DMS53 treated with DMSO at 0.1 percent for 48 hours (cell line): ENCODE data around the gene OCRL.
A peak's percentile ranks its signal among the peaks of the same experiment; 100 is the strongest.
"Not testable (repeated sequence)": the region's sequence is repeated elsewhere in the genome, so short reads cannot be mapped to it uniquely, and the experiment has no call there.

Experiments
- DNase-seq: peaks from one replicate; lab custom pipeline; 2025; ENCODE audit not compliant: unreplicated experiment; lab: John Stamatoyannopoulos, UW

Gene OCRL

DNA sequence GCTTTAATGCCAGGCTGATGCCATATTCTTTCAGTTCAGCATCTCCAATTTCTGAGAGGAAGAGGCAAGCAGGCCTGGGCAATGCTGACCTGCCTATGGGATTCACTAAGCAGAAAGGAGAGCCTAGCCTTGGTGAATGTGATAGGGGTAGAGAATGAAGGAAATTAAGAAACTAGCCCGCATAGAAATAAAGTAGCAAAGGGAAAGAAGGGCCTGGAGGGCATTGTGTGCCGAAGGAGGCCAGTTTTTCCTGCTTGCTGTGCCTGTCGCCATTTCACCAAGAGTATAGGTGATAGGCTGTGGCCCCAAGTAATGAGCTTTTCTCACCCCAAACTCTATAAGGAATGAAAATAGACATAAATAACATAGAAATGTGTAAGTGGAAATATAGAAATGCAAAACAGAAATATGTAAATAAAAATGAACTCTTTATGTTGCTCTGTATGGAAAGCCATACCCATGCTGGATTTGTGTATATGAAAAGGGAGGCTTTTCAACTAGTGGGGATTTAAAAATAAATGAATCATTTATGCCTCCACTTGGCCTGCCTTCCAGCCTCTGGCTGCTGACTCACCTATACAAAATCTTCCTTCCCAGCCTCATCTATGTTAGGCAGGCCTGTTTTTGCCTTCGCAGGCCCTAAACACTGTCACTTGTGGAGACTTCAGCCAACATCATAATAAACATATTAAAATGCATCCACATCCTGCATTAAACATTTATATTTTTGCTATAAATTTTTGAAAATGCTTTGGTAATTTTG is 5.1 kb upstream of the OCRL start:
- DNase-seq = no peak

DNA sequence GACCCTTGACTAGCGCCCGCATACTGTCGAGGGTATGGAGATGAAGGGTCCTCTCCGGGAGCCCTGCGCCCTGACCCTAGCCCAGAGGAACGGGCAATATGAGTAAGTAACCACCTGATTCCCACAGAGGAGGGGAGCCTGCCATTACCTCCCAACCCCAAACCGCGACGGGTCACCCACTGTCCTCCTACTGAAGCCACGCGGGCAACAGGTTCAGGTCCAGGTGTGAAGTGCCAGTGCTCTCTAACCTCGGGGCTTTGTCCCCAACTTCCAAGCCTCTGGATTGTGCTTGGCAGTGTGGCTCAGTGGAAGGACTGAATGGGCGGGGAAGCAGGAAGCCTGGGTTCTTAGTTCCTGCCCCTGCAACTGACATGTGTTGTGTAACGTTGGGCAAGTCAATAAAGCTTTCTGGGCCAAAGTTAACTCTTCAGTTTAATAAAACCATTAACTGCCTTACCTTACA is 694 bp downstream of the OCRL start:
- peak; percentile 9 for DNase-seq

DNA sequence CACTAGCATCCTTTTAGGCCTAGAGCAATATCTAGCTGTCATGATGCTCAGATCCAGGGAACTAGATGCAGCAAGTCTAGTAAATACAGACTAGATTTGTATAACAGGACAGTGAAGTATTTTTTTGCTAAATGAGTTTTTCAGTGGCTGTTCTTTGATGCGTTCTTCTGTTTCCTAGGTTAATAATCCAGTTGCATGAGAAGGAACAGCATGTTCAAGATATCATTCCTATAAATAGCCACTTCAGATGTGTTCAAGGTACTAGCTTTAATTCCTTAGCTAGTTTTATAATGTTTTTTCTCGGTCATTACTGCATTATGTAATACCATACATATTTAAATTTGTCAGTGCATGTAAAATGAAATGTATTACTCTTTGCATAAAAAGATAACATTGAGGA is 4.7 kb downstream of the OCRL start:
- no peak for DNase-seq

DNA sequence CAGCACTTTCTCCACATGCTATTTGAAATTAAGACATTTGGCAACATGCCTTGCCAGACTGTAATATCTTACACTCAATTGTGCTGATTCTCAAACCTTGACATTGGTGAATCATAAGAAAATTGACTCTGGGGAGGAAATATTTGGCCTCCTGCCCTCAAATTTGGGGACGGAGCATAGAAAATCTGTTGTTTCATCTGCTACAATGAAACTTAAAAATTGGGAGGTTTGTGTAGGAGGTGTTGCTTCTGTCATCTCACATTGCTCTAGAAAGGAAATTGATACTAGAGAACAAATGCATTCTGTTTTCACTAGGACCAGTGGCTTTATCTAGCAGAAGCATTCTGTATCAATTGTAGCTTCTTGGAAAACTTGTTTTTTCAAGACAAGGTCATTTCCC is 5.3 kb downstream of the OCRL start:
- DNase-seq = no peak

DNA sequence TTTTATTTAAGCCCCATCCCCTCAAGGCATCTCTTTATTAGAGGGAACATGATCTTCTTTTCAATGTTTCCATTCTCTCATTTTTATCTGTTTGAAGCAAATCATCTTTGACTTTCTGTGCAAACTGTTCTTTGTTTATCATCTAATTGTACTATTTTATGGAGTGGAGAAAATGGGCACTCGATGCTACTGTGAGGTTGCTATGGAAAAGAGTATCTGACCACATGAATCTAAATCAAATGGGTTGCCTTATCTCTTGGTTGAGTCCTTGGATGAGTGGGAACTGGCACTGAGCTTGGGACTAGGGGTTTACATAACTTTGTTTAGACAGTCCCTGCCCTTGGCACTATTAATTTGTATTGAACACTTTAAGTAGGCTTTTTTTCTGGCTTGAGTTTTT is 9.1 kb downstream of the OCRL start:
- no peak for DNase-seq

DNA sequence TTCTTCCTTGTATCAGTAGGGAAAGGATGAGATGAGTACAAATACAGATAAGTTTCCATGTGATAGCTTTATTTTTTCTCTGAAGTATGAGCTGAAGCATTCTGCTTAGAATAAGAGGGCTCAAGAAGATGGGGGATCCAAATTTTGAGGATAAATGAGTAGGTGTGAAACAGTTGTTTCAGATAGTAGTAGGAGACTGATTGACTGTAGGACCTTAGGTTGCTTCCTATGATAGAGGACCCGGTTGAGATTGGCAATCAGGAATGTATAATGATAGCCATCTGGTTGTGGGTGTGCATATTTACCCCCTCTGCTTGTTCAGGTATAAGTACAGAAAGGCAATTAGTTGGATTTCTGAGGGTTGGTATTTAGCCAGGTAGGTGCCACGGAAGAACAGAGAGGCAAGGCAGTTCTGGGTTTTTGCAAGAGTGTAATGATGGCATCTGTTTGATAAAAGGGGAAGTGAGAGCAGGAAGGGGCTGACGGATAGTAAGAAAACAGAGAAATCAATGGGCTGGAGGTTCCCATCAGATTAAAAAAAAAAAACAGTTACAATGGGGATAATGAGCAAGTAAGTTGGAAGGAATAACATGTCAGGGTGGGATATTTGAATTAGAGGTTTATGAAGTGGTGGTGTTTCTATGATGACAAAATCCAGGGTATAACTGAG is 13.7 kb downstream of the OCRL start:
- no peak for DNase-seq

DNA sequence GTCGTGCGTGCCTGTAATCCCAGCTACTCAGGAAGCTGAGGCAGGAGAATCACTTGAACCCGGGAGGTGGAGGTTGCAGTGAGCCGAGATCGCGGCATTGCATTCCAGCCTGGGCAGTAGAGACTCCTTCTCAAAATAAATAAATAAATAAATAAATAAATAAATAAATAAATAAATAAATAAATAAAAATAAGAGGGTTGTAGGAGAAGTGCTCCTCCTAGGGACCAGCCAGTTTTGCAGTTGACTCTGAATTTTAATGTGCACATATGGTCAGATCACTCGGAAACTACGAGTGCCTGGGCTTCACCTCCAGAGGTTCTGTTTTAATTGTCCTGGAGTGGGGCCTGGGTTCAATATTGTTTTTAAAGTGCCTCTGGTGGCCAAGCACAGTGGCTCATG is 14.8 kb downstream of the OCRL start:
- DNase-seq = not testable (repeated sequence)

DNA sequence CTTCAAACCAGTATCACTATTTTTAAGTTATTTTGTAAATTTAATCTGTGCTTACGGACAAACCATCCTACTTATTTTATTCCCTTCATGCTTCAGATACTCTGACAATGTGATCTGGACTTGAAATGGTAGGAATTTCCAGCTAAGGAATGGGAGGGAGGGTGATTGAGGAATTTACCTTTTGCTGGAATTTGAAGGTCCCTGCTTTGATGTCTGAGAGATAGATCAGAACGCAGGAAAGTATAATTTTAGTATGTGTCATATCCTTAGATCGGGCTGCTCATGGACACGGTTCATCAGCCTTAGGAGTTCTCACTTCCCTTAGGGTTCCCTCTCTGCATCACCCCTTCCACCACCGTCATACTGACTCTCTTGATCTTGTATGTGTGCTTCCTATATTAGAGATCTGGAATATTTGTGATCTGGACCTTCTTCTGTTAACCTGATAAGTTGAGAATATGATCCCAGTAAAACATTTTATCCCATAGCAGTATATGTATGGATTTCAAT is 16.8 kb downstream of the OCRL start:
- DNase-seq = no peak

DNA sequence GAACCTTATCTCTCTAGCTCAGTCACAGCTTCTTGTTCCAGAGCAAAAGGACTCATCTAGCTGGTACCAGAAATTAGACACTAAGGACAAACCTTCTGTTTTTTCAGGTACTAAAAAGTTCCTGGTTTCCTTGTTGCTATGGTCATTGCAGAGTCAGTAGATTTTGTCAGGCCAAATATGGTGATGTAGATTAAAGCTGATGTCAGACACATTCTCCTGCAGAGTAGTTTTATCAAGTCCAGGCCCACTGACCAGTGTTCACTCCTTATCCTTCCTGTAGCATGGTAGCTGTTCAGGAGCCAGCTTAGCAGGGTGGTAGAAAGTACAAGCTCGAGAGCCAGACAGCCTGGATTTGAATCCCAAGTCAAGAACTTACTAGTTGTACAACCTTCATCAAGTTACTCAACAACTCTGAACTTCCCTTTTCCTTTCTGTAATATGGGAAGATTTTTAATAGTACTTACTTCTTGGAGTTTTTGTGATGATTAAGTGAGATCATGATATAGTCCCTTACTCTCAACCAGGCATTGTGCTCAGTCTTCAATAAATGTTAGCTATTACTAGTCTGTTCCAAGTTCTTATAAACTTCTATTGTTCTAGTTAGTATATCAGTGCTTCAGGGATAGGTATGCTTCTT is 17.9 kb downstream of the OCRL start:
- no peak for DNase-seq

DNA sequence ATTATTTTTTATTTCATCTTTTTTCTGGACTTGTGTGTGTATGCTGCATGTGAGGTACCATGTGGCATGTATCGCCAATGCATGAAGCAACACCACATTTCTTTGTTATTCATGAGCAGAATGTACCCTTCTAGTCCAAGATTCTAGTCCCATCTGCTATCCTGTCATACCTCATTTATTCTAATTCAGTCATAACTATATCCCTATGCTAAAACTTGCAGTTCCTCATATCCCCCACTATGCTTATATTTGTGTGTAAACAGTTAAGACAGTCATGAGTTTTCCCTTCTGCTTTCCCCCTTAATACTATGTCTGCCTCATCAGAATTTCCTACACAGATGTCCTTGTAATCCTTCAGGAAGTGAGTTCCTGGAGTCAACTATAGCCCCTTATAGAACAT is 19.7 kb downstream of the OCRL start:
- no peak for DNase-seq

DNA sequence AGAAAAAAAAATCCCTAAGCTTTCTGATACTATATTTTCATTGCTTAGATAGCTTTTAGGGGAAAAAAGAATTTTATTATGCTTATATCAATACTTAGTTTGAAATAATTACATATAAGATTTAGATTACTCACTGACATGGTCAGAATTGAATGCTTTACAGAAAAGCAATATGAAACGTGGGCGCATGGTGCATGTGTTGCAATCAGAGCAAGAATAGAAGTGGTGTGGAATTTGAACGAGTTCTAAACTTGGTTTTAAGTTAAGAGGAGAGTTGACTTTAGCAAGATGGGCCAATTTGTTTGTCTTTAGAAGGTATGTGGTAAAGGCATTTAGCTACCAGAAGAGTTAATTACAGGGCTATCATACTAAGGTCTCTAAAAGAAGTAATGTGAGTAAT is 21.4 kb downstream of the OCRL start:
- no peak for DNase-seq

DNA sequence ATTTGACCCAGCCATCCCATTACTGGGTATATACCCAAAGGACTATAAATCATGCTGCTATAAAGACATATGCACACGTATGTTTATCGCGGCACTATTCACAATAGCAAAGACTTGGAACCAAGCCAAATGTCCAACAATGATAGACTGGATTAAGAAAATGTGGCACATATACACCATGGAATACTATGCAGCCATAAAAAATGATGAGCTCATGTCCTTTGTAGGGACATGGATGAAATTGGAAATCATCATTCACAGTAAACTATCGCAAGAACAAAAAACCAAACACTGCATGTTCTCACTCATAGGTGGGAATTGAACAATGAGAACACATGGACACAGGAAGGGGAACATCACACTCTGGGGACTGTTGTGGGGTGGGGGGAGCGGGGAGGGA is 24.3 kb downstream of the OCRL start:
- not testable (repeated sequence) for DNase-seq

DNA sequence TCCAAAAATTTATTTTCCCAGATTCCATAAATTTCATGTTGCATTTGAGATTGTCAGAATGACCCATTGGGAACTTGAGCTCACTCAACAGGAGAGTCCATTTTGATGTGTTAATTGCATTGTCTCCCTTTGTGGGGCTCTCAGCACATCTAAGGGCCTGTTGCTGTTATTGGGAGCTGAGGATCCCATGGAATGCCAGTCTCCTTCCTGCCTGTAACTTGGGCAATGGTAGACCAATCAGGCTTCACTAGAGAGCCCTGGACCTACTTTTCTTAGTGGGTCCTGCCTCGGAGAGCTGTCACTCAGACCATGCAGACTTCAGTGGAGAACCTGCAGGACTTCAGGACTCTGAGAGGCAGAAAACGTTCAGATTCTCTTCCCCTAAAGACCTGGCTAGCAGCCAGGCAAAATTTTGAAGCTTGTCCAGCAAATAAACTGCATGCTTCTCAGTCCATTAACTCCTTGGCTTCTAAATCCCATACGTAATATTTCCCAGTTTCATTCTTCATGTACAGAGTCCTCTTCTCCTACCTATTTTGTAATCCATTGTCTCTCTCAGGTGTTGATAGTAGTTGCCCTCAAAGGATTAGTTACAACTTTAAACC is 25.1 kb downstream of the OCRL start:
- DNase-seq = no peak

DNA sequence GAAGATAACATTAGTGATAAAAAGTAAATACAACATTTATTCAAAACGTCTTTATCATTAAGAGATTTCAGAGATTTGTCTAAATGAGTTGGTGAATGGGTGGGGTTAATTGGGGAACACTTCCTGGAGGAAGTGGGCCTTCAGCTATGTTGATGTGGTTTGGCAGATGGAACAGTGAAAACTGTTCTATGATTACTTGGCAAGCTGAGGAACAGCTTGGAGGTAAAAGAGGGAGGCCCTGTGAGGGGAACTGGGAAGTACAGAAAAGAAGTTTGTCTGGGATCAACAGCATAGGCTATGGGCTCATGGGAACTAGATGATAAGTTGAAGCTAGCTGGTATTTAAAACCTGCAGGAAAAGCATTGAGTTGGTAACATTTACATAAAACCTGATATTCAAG is 26.0 kb downstream of the OCRL start:
- no peak for DNase-seq

DNA sequence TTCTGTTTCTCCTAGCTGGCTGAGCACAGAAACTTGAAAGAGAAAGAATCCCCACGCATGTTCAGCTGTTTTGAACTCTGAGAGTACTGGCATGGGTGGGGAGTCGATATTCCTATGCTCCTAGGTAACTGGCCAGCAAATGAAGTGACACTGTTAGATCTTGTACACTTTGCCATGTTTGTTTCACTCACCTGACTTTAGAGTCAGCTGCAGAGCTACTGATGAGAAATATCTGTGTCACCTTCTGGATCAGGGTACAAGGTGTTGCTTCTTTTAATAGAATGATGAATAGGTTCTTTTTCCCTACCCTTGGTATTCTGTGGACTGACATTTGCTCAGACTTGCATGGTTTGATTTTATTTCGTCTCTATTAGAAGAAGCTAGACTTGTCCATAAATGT is 28.3 kb downstream of the OCRL start:
- DNase-seq = no peak

DNA sequence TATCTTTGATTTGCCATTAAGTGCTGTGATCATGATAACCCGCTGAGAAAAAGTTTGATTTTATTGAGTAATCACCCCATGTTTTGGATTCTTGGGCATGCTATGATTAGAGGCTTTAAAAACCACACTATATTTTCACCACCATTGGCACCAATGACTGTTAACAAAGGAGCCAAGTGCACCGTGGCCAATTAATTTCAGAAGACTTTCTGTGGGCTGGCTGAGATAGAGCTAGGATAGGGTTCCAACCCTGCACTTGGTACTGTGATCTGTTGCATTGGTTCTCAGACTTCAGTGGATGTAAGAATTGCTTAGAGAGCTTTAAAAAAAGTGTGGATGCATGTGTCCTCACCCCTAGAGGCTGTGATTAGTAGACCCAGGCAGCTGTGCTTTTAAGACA is 32.4 kb downstream of the OCRL start:
- no peak for DNase-seq

DNA sequence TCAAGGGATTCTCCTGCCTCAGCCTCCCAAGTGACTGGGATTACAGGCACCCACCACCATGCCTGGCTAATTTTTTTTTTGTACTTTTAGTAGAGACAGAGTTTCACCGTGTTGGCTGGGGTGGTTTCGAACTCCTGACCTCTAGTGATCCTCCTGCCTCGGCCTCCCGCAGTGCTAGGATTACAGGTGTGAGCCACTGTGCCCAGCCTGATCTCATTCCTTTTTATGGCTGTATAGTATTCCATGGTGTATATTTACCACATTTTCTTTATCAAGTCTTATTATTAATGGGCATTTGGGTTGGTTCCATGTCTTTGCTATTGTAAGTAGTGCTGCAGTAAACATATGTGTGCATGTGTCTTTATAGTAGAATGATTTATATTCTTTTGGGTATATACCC is 33.6 kb downstream of the OCRL start:
- DNase-seq = not testable (repeated sequence)

DNA sequence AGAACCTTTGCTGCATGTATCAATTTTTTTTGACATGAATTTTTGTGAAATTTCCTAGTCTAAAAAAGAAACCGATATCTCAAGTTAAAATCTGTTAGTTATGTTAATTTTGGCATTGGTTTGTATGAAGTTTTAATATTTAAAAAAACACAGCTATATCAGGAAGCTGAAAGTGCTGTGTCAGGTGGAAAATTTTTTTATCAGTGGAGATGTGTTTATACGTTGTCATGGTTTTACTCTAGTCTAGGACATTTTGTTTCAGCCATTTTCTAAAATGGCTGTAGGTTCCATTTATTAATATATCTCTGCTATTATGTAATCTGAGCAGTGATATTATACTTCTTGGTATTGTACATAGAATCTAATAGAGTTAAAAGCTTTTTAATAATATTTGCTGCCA is 34.2 kb downstream of the OCRL start:
- no peak for DNase-seq

DNA sequence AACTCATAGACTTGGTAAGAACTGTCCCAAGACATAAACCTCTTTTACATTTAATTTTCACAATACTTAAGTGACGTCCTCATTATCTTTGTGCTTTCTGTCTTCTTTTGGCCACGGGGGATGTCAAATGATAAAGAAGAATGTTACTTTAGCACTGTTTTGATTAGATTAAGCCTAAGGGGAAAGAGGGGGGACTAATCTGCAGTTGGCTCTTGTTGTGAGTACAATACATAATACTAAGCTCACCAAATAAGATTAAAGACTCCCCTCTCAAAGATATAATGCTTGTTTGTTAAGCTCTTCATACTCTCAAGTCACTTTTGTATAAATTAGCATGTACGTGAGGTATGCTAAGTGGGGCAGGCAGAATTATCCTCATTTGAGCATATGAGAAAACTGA is 36.5 kb downstream of the OCRL start:
- no peak for DNase-seq

DNA sequence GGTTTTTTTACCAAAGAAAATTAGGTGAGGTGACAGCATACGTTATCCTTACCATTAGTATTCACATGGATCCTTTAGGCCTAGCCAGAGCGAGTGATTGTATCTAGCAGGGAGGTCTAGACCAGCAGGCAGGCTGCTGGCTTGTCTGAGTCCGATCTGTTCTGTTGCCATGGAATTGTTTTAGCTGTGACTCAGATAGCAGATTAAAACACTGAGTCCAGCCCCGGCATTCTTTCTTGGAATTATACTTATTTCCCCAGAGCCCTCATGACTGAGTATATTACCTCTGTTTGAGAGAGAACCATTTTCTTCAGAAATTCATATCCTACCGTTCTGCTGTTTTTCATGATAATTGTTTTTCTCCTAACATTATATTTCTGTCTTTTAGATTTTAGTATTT is 37.4 kb downstream of the OCRL start:
- DNase-seq = no peak

DNA sequence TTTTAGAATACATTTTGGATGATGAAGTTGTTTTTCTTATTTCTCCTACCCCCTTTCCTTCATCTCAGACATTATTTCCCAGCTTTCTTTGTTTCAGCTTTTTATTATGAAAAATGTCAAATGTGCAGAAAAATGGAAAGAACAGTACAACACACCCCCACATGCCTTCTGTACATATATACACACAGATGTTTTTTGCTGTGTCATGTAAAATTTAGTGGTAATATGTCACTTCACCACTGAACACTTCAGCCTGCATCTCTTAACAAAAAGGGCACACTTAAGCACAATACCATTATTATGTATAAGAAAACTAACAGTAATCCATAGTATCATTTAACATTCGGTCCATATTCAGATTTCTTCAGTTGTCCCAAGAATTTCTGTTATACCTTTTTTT is 37.8 kb downstream of the OCRL start:
- DNase-seq = no peak

DNA sequence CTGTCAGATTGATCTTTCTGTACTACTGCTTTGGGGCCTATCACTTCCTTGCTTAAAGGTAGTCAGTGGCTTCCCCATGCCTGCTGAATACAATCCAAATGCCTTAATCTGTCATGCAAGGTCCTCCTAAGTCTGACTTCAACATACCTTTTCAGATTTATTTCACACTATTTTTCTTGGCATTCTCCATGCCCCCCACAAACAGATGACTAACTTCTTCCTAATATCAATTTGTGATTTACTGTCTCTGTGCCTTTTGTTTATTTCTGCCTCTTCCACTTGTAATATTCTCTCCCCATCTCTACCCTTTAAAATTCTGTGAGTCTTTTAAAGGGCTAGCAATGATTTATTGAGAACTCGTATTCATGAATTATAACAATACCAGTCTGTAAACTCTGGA is 41.8 kb downstream of the OCRL start:
- no peak for DNase-seq
